ENCODE data around the gene LTC4S.
"Not testable (repeated sequence)": the region's sequence is repeated elsewhere in the genome, so short reads cannot be mapped to it uniquely, and the experiment has no call there.

The LTC4S gene

GRCh38 chr5:179793468-179794139, at the start of gene LTC4S:
Gene LTC4S (plus strand): TSS chr5:179793986. CDS start chr5:179794081, 95 bp downstream.
- TF ChIP-seq ZNF274 (IDR thresholded peaks at IDR 0.05; ENCODE audit: low read depth, low read length) = no peak
- H3K4me3 ChIP-seq (ENCODE audit: low read length) = no peak within 1 kb of the TSS

GRCh38 chr5:179744106-179744505, 49.7 kb upstream of the LTC4S start:
- not testable (repeated sequence) for H3K4me3 ChIP-seq (ENCODE audit: low read length)

GRCh38 chr5:179746872-179747271, 46.9 kb upstream of the LTC4S start:
- no peak overlapping the region for H3K4me3 ChIP-seq (ENCODE audit: low read length)
- TF ChIP-seq ZNF274 (IDR thresholded peaks at IDR 0.05; ENCODE audit: low read depth, low read length) = no peak

- no peak for TF ChIP-seq ZNF274 (IDR thresholded peaks at IDR 0.05; ENCODE audit: low read depth, low read length)
- no peak overlapping the region for H3K4me3 ChIP-seq (ENCODE audit: low read length)
Observed at GRCh38 chr5:179747811-179748210, 46.0 kb upstream of the LTC4S start.

GRCh38 chr5:179749857-179750508, 43.8 kb upstream of the LTC4S start:
- no peak for TF ChIP-seq ZNF274 (IDR thresholded peaks at IDR 0.05; ENCODE audit: low read depth, low read length)
- no peak overlapping the region for H3K4me3 ChIP-seq (ENCODE audit: low read length)

GRCh38 chr5:179753971-179754370, 39.8 kb upstream of the LTC4S start:
- H3K4me3 ChIP-seq (ENCODE audit: low read length) = no peak overlapping the region
- no peak for TF ChIP-seq ZNF274 (IDR thresholded peaks at IDR 0.05; ENCODE audit: low read depth, low read length)

- no peak for TF ChIP-seq ZNF274 (IDR thresholded peaks at IDR 0.05; ENCODE audit: low read depth, low read length)
- no peak overlapping the region for H3K4me3 ChIP-seq (ENCODE audit: low read length)
Observed at GRCh38 chr5:179755022-179755421, 38.8 kb upstream of the LTC4S start.

- no peak overlapping the region for H3K4me3 ChIP-seq (ENCODE audit: low read length)
- TF ChIP-seq ZNF274 (IDR thresholded peaks at IDR 0.05; ENCODE audit: low read depth, low read length) = no peak
Observed at GRCh38 chr5:179758955-179759354, 34.8 kb upstream of the LTC4S start.

GRCh38 chr5:179759581-179760551, 33.9 kb upstream of the LTC4S start:
- TF ChIP-seq ZNF274 (IDR thresholded peaks at IDR 0.05; ENCODE audit: low read depth, low read length) = no peak

GRCh38 chr5:179762079-179762780, 31.6 kb upstream of the LTC4S start:
- H3K4me3 ChIP-seq (ENCODE audit: low read length) = no peak overlapping the region
- TF ChIP-seq ZNF274 (IDR thresholded peaks at IDR 0.05; ENCODE audit: low read depth, low read length) = no peak

More at GRCh38 chr5:179759581-179760551, 33.9 kb upstream of the LTC4S start:
- no peak overlapping the region for H3K4me3 ChIP-seq (ENCODE audit: low read length)

- no peak for TF ChIP-seq ZNF274 (IDR thresholded peaks at IDR 0.05; ENCODE audit: low read depth, low read length)
- H3K4me3 ChIP-seq (ENCODE audit: low read length) = no peak overlapping the region
Observed at GRCh38 chr5:179762781-179763176, 31.0 kb upstream of the LTC4S start.

GRCh38 chr5:179763215-179763945, 30.4 kb upstream of the LTC4S start:
- TF ChIP-seq ZNF274 (IDR thresholded peaks at IDR 0.05; ENCODE audit: low read depth, low read length) = no peak
- H3K4me3 ChIP-seq (ENCODE audit: low read length) = no peak overlapping the region

- no peak overlapping the region for H3K4me3 ChIP-seq (ENCODE audit: low read length)
- no peak for TF ChIP-seq ZNF274 (IDR thresholded peaks at IDR 0.05; ENCODE audit: low read depth, low read length)
Observed at GRCh38 chr5:179764056-179764455, 29.7 kb upstream of the LTC4S start.
